ENCODE data around the gene CTNNB1.

GRCh38 chr3:41192885-41193284 is 6.4 kb upstream of the CTNNB1 start:
- TF ChIP-seq EZH2phosphoT487 (IDR thresholded peaks at IDR 0.05; ENCODE audit: unreplicated experiment) = no peak
- TF ChIP-seq CTCF (conservative IDR thresholded peaks at IDR 0.05; ENCODE audit: low read depth in 2 of 2) = no peak
- TF ChIP-seq POLR2AphosphoS5 (IDR thresholded peaks at IDR 0.05; ENCODE audit: low read depth) = no peak
- TF ChIP-seq EZH2 (IDR thresholded peaks at IDR 0.05; ENCODE audit: low read depth, unreplicated experiment) = no peak
- no peak for TF ChIP-seq REST (IDR thresholded peaks at IDR 0.05; ENCODE audit: unreplicated experiment)
- TF ChIP-seq CREB1 (CRISPR knock-in tag; IDR thresholded peaks at IDR 0.05; ENCODE audit: low read depth) = no peak
- TF ChIP-seq JUNB (IDR thresholded peaks at IDR 0.05; ENCODE audit: unreplicated experiment) = no peak
- TF ChIP-seq ETS1 (IDR thresholded peaks at IDR 0.05) = no peak
- no peak for TF ChIP-seq ZNF331 (CRISPR knock-in tag; IDR thresholded peaks at IDR 0.05; ENCODE audit: low read depth)
- no peak for TF ChIP-seq ZNF462 (CRISPR knock-in tag; IDR thresholded peaks at IDR 0.05)
- TF ChIP-seq ZNF114 (CRISPR knock-in tag; IDR thresholded peaks at IDR 0.05) = no peak
